Nephron (organoid): ENCODE data around the gene BST2.

ENCODE experiments used
- H3K27ac Mint-ChIP-seq, 3 experiments: 2 replicates each; pipeline ENCODE4 v1.8.0; 2020; ENCODE audit warnings: mixed read lengths in 3 of 3, mild to moderate bottlenecking in 2 of 3, moderate library complexity in 1 of 3
- H3K27me3 Mint-ChIP-seq: 2 replicates; pipeline ENCODE4 v1.8.0; 2021; ENCODE audit warnings: low read depth, mild to moderate bottlenecking, moderate library complexity, mixed read lengths
- H3K36me3 Mint-ChIP-seq: 2 replicates; pipeline ENCODE4 v1.8.0; 2020; ENCODE audit warnings: low read depth, mixed read lengths
- H3K4me1 Mint-ChIP-seq: 2 replicates; pipeline ENCODE4 v1.8.0; 2020; ENCODE audit warnings: mixed read lengths
- H3K4me3 Mint-ChIP-seq, 3 experiments: 2 replicates each; pipeline ENCODE4 v1.8.0; 2020; ENCODE audit warnings: mild to moderate bottlenecking in 3 of 3, mixed read lengths in 3 of 3, moderate library complexity in 2 of 3
- H3K9me3 Mint-ChIP-seq: 2 replicates; pipeline ENCODE4 v1.8.0; 2020; ENCODE audit warnings: mixed read lengths
- TF ChIP-seq, protein P1 (sequence below), 3 experiments: fragments of 200-600 bp; sonication (generic); IDR thresholded peaks; one replicate each; pipeline ENCODE4 v1.5.0; 2021; ENCODE audit warnings: antibody characterized with exemption in 3 of 3; ENCODE audit not compliant: unreplicated experiment in 3 of 3

BST2 gene

DNA sequence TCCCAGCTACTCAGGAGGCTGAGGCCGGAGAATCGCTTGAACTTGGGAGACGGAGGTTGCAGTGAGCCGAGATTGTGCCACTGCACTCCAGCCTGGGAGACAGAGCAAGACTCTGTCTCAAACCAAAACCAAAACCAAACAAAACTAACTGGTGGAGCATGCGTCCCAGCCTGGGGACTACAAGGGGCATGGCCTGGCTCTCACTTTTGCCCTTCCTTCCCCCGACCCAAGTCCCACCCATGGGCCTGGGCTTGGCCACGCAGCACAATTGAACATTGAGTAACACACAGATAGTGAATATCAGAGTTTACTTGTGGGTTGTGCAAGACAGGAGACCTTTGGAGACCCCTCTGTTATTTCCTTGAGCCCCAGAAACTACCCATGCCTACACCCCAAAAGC lies 29.8 kb upstream of the BST2 start:
- Mint-ChIP-seq H3K4me1 (no peaks in the 10 kb centered on the region), H3K9me3 (no peaks in the 10 kb centered on the region), H3K27ac (no peak overlapping the region), H3K27me3 (peaks cover 3% of the 10 kb centered on the region), H3K36me3 (no peaks in the 10 kb centered on the region), H3K4me3 (no peak overlapping the region)
- TF ChIP-seq, protein P1, sequence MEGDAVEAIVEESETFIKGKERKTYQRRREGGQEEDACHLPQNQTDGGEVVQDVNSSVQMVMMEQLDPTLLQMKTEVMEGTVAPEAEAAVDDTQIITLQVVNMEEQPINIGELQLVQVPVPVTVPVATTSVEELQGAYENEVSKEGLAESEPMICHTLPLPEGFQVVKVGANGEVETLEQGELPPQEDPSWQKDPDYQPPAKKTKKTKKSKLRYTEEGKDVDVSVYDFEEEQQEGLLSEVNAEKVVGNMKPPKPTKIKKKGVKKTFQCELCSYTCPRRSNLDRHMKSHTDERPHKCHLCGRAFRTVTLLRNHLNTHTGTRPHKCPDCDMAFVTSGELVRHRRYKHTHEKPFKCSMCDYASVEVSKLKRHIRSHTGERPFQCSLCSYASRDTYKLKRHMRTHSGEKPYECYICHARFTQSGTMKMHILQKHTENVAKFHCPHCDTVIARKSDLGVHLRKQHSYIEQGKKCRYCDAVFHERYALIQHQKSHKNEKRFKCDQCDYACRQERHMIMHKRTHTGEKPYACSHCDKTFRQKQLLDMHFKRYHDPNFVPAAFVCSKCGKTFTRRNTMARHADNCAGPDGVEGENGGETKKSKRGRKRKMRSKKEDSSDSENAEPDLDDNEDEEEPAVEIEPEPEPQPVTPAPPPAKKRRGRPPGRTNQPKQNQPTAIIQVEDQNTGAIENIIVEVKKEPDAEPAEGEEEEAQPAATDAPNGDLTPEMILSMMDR (IDR thresholded peaks at IDR 0.05; ENCODE audit: unreplicated experiment in 3 of 3) = no peak

DNA sequence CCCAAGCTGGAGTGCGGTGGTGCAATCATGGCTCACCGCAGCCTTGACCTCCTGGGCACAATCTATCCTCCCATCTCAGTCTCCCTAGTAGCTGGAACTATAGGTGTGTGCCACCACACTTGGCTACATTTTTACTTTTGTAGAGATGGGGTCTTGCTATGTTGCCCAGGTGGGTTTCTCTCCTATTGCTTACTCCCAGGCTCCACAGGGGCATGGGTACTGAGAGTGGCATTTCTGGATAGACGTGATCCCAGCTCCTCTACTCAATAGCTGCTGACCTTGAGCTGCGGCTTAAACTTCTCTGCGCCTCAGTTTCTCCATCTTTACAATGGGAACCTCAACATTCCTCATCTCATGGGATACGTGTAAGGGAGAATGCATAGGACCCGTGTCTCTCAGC lies 26.0 kb upstream of the BST2 start:
- H3K27ac Mint-ChIP-seq = no peak overlapping the region
- no peak overlapping the region for H3K4me3 Mint-ChIP-seq
- H3K27me3 Mint-ChIP-seq = peaks cover 3% of the 10 kb centered on the region
- TF ChIP-seq, protein P1 (IDR thresholded peaks at IDR 0.05; ENCODE audit: unreplicated experiment in 3 of 3) = no peak
- H3K36me3 Mint-ChIP-seq = no peaks in the 10 kb centered on the region
- H3K9me3 Mint-ChIP-seq = no peaks in the 10 kb centered on the region
- peaks cover 11% of the 10 kb centered on the region for H3K4me1 Mint-ChIP-seq

DNA sequence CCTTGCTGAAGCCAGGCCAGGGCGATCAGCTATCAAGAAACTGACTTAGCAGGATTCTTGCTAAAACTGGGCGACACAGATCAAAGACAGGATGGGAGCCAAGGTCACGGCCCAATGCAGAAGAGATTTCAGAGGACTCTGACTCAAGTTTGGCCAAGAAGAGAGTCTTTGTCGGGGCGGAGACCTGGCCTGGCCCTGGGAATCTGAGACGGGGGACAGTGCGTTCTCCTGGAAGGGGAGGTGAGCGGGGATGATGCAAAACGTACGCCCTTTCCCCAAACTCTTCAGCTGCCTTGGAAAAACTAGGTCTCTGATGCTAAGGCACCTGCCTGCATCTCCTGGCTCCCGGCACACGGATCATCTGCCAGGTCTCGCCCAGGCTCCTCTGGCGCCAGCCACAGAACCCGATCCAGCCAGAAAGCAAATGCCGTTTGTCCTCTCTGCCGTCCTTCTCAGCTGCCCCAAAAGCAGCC lies 24.2 kb upstream of the BST2 start:
- peaks cover 3% of the 10 kb centered on the region for H3K27me3 Mint-ChIP-seq
- no peaks in the 10 kb centered on the region for H3K9me3 Mint-ChIP-seq
- TF ChIP-seq, protein P1 (IDR thresholded peaks at IDR 0.05; ENCODE audit: unreplicated experiment in 3 of 3) = no peak
- H3K36me3 Mint-ChIP-seq = no peaks in the 10 kb centered on the region
- H3K4me3 Mint-ChIP-seq = no peak overlapping the region
- peak overlapping the region; percentile 1 to 32 (median 16) for H3K27ac Mint-ChIP-seq
- H3K4me1 Mint-ChIP-seq = peaks cover 13% of the 10 kb centered on the region

DNA sequence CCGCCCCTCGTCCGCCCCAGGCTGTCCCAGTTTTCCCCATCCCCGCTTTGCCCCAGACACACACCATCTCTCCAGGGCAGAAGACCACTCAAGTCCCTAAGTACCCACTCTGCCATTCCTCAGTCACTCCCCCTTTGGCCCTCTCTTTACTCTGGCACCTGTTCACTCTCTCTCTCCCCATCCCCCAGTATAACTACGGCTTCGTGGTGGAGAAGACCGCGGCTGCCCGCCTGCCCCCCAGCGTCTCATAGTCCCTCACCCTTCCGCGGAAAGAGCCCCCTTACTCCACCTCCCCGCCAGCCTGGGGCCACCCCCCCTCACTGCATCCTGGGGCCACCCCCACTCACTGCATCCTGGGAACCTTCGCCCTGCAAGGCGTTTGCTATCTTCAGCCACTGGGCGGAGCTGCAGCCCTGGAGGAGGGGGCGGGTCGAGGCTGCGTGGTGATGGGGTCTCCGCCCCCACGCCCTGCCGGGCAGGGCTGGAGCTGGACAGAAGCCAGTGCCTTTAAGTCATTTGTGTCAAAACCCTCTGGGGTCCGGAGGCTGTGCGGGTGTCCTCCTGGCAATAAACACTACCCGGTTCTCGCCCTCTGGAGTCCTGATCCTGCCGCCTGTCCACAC lies 19.4 kb upstream of the BST2 start:
- Mint-ChIP-seq H3K27ac (no peak overlapping the region), H3K36me3 (peaks cover 4% of the 10 kb centered on the region), H3K27me3 (no peaks in the 10 kb centered on the region), H3K9me3 (no peaks in the 10 kb centered on the region), H3K4me1 (peaks cover 18% of the 10 kb centered on the region), H3K4me3 (peak overlapping the region; percentile 53 to 69 (median 68))
- TF ChIP-seq, protein P1 (IDR thresholded peaks at IDR 0.05; ENCODE audit: unreplicated experiment in 3 of 3) = peak; percentile 45 to 61 (median 46)

DNA sequence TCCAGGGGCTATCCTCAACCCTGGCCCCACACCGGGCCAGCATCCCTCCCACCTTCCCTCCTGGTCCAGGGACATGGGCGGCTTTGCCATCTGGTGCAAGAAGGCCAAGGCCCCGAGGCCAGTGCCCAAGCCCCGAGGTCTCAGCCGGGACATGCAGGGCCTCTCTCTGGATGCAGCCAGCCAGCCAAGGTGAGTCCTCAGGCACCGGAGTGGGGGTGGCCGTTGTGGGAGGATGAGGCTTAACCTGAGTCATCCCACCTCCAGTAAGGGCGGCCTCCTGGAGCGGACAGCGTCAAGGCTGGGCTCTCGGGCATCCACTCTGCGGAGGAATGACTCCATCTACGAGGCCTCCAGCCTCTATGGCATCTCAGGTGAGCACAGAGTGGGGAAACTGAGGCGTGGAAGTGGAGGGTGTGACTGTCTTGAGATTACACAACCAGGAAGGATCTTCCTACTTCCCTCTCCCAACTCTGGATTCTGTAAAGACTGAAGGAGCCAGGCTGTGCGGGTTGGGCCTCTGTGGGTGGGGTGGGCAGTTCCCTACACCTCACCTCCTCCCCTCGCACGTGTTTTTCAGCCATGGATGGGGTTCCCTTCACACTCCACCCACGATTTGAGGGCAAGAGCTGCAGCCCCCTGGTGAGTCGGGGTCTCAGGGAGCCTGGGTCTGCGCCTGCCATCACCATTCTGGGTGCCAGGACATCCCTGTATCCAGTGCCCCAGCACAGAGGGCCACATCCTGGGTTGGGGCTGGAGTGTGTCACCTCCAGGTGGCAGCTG lies 18.2 kb upstream of the BST2 start:
- Mint-ChIP-seq H3K27ac (no peak overlapping the region), H3K27me3 (no peaks in the 10 kb centered on the region), H3K4me1 (peaks cover 22% of the 10 kb centered on the region), H3K36me3 (peaks cover 4% of the 10 kb centered on the region), H3K9me3 (no peaks in the 10 kb centered on the region), H3K4me3 (peak overlapping the region in 1 of 3 experiments; percentile 12)
- TF ChIP-seq, protein P1 (IDR thresholded peaks at IDR 0.05; ENCODE audit: unreplicated experiment in 3 of 3) = no peak
